T-helper 1 cell (primary cell): ENCODE measurements around the gene FGFBP1.
A peak's percentile ranks its signal among the peaks of the same experiment; 100 is the strongest.

Source experiments
- DNase-seq, 5 donors: peaks; one replicate each; pipeline ENCODE4 v3.0.0-alpha.2; 2012 to 2020

Gene FGFBP1

DNA sequence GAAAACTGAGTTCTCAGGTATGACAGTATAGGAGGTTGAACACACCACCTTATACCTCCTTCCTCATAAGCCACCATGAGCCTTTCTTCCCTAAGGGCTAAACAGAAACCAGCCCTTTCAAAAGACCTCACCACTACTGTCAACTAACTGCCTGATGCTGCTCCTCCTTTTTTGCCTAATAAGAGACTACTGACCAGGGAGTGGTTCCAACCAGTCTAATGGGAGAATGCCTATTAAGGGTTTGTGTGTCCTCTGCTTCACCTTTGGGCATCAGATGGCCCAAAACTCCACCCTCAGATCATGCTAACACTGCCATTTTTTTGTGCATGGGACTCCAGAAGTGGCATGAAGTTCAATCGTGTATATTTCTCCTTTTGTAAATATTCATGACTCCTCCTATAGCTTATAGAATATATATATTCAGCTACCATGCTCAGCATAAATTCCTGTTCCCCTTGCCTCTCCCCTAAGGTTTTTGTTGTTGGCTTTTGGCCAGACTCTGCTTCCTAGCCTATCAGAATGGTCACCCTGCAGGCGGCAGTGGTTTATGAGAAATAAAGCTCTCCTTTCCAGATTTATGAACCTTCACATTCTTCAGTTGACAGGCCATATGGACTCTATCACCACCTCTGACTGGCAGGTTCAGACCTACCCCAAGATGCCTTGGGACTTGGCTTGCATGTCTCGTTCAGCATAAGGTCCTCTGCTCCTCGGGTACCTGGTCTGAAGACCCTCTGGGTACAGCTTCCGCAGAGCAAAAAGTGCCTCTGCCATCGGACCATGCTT lies 28.2 kb downstream of the FGFBP1 start:
- DNase-seq, result no peak

- no peak for DNase-seq
These were observed 31.1 kb downstream of the FGFBP1 start for GRCh38 chr4:15907430-15907829.

DNA sequence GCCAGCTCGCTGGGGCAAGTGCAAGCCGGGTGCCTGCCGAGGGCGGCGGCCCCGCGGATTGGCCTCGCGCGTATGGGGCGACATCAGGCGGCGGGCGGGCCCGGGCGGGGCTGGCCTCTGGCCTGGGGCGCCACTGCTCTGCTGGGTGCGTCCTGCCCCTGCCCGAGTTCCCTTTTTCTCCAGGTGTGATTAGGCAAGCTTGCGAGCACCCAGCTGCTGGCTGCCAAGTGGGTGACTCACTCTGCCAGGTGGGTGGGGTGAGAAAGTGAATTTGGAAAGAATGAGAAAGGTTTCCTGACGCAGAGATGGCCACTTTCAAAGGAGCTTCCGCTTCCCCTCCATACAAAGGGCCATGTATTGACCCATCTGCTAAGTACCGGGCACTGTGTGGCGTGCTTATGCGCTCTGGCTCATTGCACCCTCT lies 32.5 kb downstream of the FGFBP1 start:
- DNase-seq, result no peak

- no peak for DNase-seq
These were observed 35.8 kb downstream of the FGFBP1 start for GRCh38 chr4:15902746-15903145.

DNA sequence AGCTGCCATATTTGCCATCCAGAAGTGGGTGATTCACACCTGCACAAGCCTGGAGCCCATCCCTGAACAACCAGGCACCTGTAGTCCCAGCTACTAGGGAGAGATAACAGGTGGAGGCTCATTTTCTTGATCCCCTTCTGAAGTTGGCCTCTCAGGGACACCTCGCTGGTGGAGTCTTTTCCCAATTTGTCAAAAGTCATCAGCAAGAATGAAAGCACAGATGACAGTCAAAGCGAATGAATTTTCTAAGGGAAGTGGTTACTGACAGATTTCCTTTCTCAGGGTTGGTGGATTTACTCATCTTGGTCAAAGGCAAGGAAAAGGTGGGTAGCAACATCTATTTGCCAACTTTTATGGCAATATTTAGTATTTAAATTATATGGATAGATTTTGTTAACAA lies 36.5 kb downstream of the FGFBP1 start:
- peak in 1 of 5 donors; percentile 39 for DNase-seq

GRCh38 chr4:15901007-15901406 lies 37.5 kb downstream of the FGFBP1 start:
- no peak for DNase-seq

GRCh38 chr4:15899511-15899910 lies 39.0 kb downstream of the FGFBP1 start:
- no peak for DNase-seq

DNA sequence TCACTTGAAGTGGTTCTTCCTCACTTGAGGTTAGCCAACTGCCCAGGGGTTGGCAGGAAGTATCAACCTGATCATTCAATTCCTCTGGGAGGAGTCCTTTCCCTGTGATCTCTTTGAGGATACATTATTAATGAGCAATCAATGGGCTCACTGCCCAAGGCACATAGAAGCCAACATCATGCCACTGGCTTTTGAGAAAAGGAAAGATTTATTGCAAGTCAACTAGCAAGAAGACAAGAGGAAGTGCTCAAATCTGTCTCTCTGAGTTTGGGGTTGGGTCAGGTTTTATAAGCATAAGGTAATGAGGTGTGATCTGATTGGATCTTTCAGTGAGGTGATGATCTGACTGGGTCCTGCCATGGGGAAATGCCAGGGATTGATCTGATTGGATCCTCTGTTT lies 39.6 kb downstream of the FGFBP1 start:
- no peak for DNase-seq

GRCh38 chr4:15897577-15897976 lies 41.0 kb downstream of the FGFBP1 start:
- DNase-seq, result no peak

DNA sequence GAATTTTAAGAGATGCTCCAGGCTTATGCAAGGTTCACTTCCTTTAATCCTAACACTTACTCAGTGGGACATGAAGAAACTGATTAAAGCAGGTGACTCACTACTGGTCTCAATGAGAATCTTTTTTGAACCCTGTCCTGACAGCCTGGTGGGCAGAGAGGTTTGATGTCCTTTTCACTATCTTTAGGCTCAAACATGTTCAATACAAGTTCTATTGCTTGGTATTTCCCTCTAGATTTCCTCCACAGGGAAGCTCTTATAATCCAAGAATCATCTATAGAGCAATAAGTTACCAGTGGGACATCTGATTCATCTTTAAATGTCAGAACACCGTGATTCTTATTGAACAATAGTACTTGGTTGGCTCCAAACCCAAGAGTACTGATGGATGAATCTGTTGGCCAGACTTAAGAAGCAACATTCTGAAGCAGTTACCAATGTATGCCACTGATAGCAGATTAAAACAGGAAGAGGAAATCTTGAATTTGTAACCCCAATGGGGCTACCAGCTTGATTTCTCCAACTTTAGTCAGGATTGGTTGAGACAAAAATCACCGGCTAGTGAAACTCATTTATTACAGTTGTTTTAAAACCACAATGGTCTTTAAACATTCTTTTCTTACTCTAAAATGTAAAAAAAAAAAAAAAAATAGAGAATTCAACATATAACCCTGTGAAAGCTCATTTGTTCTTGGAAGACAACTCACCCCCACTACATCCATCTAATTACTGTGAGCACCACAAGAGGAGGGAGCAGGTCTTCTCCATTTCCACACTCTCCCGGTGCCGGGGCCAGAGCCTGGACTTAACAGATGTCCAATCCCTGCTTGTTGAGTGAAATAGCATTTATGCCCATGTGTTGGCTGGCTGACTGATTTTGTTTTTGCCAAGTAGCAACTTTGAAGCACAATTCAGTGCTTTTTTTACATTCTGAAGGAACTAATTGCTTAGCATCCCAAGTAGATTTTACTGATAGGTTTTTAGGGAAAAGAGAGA lies 43.3 kb downstream of the FGFBP1 start:
- DNase-seq, result no peak

GRCh38 chr4:15894393-15894792 lies 44.1 kb downstream of the FGFBP1 start:
- no peak for DNase-seq

- DNase-seq, result no peak
These were observed 44.6 kb downstream of the FGFBP1 start for GRCh38 chr4:15893962-15894361.

- no peak for DNase-seq
These were observed 47.2 kb downstream of the FGFBP1 start for GRCh38 chr4:15891312-15891711.

DNA sequence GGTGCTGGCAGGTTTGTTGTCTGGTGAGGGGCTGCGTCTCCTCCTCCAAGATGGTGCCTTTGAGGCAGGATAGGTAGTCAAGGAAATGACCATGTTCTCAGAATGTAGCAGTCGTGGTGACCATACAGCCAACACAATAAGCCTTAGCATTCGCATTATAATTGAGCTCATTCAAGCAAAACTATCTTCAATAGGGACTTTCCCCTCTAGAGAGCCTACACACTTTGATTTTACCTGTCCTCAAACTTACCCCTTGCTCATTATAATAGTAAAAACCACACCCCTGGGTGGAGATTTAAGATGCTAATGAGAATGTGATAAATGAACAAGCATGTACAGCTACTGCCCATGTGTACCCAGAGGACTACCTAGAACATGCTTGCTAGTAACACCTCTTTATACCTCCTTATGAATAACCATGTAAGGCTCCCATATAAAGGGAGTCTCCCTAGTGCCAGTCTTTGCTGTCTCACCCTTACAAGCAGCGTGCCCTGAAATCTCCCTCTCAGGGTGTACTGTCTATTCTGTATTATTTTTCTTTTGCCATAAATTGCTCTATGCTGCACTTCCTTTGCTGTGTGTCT lies 48.2 kb downstream of the FGFBP1 start:
- DNase-seq, result no peak

GRCh38 chr4:15888515-15888914 lies 50.0 kb downstream of the FGFBP1 start:
- DNase-seq, result no peak
